Dedifferentiated amniotic fluid mesenchymal stem cell (primary cell): ENCODE data around the gene FAM174C.
A peak's percentile ranks its signal among the peaks of the same experiment; 100 is the strongest.
"Not testable (repeated sequence)": the region's sequence is repeated elsewhere in the genome, so short reads cannot be mapped to it uniquely, and the experiment has no call there.

Source experiments
- DNase-seq: peaks from one replicate; pipeline ENCODE4 v3.0.0-alpha.2; 2016; ENCODE audit errors: extremely low spot score

The FAM174C gene

DNA sequence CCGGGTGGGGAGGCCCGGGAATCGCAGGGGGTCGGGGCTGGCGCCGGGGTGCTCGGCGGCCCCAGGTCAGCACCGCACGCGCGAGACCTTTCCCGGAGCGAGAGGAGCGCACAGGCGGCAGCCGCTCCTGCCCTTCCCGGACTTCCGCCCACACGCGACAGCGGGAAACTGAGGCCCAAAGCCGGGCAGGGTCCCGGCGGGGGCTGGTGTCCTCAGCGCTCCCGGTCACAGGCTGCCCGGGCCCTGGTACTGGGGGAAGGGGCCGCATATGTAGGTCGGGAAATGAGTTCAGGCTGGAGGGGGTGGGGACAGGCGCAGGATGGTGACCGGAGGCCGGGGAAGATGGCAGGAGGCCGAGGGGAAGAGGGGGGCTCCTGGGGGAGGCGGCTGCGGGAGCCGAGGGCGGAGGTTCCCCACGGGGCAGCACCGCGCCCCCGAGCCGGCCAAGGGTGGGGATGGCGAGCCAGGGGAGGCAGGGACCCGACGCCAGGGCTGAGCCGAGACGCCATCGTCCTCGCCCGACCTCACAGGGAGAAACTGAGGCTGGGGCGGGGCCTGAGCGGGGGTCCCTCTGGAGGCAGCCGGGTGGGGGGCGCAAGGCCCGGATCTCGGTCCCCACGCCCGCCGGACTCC is 38.2 kb upstream of the FAM174C start:
- DNase-seq: no peak

DNA sequence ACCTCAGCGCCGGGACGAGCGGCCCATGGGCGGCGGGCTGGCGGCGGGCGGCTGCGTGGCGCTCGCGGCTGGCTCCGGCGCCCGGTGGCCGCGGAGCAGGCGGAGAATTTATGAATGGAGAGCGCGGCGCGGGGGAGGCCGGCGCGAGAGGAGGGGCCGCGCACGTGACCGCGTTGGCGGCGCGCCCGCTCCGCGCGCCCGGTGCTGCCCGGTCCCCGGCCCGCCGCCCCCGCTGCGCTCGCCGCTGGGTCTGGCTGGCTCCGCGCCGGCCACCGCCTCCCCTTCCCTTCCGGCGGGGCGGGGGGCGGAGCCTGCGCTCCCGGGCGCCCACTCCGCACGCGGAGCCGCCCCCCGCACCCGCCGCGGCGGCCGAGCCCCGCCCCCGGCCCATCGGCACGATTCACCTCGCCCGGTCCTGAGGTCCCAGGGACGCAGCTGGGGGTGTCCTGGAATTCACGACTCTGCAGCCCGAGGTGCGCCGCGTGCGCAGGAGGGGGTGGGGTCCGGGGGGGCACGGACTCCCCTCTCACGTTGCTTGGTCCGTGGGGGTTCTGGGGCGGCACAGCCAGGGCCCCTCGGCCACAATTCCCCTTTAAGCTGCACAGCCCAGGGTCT is 37.5 kb upstream of the FAM174C start, which contains the start of gene CBARP:
Gene CBARP (minus strand): TSS at position 252 of the 615 bp plus-strand sequence. CDS start 1,905 bp downstream, outside the sequence.
- no peak for DNase-seq

DNA sequence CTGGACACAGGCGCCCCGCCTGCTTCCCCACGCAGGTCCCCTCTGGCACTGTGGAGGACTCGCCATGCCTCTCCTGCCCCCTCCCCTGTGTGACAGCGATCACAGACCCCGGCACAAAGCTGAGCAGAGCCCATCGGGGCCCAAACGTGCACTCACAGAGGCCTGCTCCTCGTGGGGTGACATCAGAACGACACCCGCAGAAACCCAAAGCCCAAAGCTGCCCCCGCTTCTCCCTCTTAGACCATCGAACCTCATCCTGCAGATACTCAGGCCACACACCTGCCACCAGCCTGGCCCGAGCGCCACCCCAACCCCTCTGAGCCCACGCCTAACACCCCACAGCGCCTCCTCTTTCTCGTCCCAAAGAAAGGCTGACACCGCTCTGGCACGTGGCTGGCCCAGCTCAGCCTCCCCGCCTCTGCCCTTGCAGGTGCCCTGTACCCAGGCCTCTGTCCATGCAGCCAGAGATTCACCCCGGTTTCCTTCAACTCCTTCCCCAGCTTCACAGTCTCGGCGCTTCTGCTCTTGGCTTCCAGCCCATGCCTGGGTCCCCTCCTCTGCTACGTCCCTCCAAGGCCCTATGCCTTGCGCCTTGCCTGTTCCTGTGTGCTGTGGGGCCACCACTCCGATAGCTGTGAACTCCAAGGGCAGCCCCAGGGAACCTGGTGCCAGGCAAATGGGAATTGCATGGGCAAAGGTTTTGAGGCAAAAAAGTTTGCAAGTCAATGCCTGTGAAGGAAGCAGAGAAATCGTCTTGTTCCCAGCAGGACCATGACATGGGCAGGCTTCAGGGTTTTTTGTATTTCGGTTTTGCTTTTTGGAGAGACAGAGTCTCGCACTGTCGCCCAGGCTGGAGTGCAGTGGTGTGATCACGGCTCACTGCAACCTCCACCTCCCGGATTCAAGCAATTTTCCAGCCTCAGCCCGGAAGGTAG is 36.7 kb upstream of the FAM174C start:
- no peak for DNase-seq

GRCh38 chr19:1239420-1239795 is 35.9 kb upstream of the FAM174C start:
- no peak for DNase-seq

GRCh38 chr19:1239796-1240737 is 35.3 kb upstream of the FAM174C start:
- DNase-seq: peak; percentile 83

- no peak for DNase-seq
Measured at GRCh38 chr19:1240925-1241324, 34.4 kb upstream of the FAM174C start.

DNA sequence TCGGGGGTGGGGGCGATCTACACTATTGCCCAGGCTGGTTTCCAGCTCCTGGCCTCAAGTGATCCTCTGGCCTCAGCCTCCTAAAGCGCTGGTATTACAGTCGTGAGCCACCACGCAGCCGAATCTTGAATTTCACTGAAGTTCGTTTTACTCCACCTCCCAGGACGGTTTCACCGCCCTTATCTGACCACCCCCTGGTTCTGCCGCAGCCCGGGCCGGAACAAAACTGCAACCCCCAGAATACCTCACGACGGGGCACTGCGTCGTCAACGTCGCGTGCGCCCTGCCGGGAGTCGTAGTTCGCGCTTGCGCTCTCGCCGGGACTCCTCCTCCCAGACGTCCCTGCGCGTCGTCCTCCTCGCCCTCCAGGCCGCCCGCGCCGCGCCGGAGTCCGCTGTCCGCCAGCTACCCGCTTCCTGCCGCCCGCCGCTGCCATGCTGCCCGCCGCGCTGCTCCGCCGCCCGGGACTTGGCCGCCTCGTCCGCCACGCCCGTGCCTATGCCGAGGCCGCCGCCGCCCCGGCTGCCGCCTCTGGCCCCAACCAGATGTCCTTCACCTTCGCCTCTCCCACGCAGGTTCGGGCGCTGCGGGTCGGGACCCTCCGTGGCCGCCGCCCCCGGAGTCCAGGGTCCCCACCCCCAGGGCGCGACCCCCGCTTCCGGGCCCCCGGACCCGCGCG is 33.8 kb upstream of the FAM174C start, which contains the start of gene ATP5F1D:
Gene ATP5F1D (plus strand): TSS at position 335 of the 679 bp plus-strand sequence. CDS start 100 bp downstream, at position 435.
- peak; percentile 85 for DNase-seq

GRCh38 chr19:1243768-1244692 is 31.3 kb upstream of the FAM174C start:
- peak; percentile 59 for DNase-seq

DNA sequence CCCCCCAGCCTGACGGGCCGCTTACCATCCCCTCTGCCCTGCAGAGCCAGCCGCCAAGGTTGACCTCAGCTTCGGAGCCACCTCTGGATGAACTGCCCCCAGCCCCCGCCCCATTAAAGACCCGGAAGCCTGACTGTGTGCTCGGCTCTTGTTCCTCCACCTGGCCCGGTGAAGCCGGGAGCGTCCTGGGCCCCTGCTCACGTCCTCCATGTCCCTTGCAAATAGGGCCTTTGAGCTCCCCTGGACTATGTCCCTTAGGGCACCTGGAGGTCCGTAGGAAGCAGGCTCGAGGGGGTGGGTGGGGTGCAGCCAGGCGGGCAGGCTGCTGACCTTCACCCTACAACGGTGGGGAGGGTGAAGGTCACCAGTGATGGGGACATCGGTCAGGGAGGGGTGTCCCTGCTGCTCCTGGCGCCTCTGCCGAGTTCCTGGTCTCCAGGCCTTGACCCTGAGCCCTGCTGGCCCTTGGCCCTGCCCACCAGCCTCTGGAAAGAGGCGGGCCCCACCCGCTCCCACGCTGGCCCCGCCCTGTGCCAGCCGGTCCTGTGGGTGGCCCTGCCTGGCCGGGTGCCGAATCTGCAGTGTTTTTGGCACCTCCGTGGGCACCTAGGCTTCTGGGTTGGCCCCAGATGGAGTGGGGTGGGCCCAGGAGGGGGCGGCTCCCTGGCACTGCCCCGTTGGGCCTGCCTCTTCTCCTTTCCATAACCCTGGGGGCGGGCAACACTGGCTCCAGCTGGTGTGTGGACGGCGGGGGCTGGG is 30.5 kb upstream of the FAM174C start:
- no peak for DNase-seq

- DNase-seq: no peak
Measured at GRCh38 chr19:1245494-1246264, 29.7 kb upstream of the FAM174C start.

GRCh38 chr19:1246265-1247087 is 28.9 kb upstream of the FAM174C start:
- DNase-seq: not testable (repeated sequence)

DNA sequence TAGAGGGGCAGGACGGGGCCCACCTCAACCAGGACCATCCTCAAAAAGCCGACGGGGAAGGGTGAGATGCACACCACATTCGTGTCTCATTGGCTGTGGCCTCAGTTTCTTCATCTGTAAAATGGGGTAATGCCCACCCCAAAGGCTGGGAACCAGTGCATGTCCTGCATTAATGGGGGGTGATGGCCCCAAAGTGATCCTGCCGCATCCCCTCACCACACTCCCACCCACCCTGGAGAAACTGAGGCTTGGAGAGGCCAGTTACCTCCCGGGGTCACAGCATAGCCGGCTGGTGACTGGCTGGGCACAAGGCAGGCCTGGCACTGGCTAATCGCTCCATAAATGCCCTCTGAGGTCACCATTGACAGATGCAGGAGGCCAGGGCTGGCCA is 27.6 kb upstream of the FAM174C start:
- no peak for DNase-seq

DNA sequence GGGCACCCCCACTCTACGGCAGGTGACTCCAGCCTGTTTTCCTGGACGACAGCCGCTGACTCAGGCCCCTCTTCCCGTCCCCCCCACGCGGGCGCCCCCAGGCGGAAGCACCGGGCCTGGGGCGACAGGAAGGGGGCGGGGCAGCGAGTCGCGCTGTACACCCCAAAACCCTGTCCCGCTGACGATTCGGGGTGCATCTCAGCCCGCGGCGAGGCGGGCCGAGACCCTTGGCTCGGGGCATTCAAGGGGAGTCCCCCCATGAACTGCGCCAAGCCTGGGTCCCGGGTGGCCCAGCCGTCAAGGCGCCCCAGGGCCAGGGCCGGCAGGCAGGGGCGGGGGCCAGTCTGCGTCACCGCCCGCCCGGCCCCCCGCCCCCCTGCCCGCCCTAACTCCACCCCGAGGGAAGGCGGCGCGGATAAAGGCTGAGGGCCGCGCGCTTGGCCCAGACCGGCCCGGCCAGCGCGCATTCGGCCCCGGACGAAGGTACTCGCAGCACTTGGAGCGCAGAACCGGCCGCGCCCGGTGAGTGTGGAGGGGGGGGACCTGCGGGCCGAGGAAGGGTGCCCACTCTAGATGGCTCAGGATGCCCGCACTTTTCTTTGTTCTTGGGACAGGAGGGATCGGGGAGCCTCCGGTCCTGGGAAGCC is 27.1 kb upstream of the FAM174C start, which contains the start of gene MIDN:
Gene MIDN (plus strand): TSS at position 445 of the 647 bp plus-strand sequence. CDS start 1,714 bp downstream, outside the sequence.
- DNase-seq: peak; percentile 67

DNA sequence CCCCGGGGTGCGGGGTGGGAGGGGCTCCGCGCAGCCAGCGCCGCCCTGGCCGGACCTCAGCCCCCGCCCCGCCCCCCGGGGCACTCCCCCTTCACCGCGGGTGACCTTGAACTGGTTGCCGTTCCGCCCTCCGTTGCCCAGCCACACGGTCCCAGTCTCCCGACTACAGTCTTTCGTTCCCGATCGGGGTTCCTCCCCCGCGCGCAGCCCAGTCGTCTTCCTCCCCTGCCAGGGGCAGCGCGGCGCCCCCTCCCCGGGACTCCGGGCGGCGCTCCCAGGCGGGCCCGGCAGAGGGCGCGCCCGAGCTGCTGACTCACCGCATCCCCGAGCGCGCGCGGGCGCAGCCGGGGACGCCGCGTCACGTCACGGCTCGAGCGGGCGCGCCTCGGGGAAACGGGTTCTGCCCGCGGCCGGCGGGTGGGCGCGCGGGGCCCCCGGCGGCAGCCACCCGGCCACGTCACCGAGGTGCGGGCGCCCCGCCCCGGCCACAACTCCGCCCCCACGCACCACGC is 26.5 kb upstream of the FAM174C start:
- DNase-seq: peak; percentile 55

DNA sequence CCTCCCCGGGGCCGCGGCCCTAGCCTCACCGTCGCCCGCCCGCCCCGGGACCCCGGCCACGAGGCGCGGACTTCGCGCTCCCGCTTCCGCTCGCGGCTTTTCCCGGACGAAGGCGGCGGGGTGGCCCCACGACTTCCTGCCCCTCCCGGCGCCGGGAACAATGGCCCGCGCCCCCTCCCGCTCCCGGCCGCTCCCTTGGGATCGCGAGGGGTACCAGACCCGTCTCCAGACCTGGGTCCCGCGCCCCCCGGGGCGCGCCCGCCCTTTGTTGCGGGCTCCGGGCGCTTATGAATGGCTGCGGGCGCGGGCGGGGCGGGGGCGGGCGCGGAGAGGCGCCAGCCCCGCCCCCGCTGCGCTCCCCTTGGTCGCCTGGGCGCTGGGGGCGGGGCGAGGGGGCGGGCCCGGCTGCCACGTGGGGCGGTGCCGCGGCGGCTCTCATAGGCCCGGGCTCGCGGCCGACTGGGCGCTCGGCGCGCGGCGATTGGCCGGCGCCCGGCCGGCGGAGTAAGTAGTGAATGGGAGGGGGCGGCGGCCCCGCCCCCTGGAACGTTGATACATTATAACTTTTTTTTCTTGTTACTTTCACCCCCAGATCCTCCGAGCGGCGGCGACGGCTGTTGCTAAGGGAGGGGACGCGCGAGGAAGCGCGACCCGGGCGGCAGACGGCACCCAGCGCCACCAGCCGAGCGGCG is 25.9 kb upstream of the FAM174C start:
- DNase-seq: peak; percentile 92

- DNase-seq: no peak
Measured at GRCh38 chr19:1249990-1250436, 25.3 kb upstream of the FAM174C start.
